GM12875 (cell line): ENCODE measurements around the gene OR2Y1.
"Not testable (repeated sequence)": the region's sequence is repeated elsewhere in the genome, so short reads cannot be mapped to it uniquely, and the experiment has no call there.

ENCODE experiments used
- H3K4me3 ChIP-seq: one replicate; pipeline ENCODE4 v1.5.1; 2011; ENCODE audit warnings: low read depth, low read length, control low read depth
- TF ChIP-seq, protein P1 (sequence below): IDR thresholded peaks from 2 replicates; pipeline ENCODE4 v1.5.1; 2011; ENCODE audit warnings: low read depth, mild to moderate bottlenecking, control low read depth, inconsistent platforms, low read length, moderate library complexity, borderline replicate concordance; ENCODE audit not compliant: insufficient read depth

The OR2Y1 gene, protein sequence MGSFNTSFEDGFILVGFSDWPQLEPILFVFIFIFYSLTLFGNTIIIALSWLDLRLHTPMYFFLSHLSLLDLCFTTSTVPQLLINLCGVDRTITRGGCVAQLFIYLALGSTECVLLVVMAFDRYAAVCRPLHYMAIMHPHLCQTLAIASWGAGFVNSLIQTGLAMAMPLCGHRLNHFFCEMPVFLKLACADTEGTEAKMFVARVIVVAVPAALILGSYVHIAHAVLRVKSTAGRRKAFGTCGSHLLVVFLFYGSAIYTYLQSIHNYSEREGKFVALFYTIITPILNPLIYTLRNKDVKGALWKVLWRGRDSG

DNA sequence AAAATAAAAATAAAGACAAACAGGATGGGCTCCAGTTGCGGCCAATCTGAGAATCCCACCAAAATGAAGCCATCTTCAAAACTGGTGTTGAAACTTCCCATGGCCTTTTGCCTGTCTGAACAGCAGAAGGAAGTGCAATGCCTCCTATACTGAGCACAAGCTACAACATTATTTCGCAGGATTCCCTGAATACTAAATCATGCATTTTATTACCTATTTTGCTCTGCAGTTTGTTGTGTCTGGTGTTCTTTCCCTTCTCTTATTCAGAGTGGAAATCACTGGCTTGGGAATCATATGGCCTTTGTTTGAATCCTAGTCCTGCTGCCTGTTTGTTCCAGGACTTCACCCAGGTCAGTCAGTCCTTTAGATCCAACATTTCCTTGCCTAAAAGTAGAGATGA, at the start of gene OR2Y1:
OR2Y1 (minus strand) TSS at position 101 of the 400 bp plus-strand sequence; CDS start at position 101, 0 bp downstream.
- no peak within 1 kb of the TSS for H3K4me3 ChIP-seq
- TF ChIP-seq, protein P1, sequence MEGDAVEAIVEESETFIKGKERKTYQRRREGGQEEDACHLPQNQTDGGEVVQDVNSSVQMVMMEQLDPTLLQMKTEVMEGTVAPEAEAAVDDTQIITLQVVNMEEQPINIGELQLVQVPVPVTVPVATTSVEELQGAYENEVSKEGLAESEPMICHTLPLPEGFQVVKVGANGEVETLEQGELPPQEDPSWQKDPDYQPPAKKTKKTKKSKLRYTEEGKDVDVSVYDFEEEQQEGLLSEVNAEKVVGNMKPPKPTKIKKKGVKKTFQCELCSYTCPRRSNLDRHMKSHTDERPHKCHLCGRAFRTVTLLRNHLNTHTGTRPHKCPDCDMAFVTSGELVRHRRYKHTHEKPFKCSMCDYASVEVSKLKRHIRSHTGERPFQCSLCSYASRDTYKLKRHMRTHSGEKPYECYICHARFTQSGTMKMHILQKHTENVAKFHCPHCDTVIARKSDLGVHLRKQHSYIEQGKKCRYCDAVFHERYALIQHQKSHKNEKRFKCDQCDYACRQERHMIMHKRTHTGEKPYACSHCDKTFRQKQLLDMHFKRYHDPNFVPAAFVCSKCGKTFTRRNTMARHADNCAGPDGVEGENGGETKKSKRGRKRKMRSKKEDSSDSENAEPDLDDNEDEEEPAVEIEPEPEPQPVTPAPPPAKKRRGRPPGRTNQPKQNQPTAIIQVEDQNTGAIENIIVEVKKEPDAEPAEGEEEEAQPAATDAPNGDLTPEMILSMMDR: no peak

DNA sequence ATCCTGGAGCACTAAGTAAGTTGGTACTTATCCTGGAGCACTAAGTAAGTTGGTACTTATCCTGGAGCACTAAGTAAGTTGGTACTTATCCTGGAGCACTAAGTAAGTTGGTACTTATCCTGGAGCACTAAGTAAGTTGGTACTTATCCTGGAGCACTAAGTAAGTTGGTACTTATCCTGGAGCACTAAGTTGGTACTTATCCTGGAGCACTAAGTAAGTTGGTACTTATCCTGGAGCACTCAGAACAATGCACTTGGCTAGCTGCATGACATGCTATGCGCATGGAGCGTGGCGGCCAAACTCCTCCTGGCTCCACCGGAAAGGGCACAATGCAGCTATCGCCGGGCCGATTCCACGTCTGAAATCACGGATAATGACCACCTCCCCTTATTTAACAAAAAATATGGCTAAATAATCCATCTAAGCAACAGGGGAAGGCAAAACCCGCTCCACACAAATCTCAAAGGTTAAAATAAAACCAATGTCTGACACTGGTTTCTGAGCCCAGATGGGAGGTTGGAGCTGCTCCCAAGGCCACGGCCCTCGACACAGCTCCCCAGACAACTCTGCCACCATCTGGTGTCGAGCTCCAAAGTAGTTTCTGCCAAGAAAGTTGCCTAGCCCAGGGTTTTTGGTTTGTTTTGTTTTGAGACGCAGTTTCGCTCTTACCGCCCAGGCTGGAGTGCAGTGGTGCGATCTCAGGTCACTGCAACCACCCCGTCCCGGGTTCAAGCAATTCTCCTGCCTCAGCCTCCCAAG, 49.0 kb upstream of the OR2Y1 start:
- not testable (repeated sequence) for H3K4me3 ChIP-seq

DNA sequence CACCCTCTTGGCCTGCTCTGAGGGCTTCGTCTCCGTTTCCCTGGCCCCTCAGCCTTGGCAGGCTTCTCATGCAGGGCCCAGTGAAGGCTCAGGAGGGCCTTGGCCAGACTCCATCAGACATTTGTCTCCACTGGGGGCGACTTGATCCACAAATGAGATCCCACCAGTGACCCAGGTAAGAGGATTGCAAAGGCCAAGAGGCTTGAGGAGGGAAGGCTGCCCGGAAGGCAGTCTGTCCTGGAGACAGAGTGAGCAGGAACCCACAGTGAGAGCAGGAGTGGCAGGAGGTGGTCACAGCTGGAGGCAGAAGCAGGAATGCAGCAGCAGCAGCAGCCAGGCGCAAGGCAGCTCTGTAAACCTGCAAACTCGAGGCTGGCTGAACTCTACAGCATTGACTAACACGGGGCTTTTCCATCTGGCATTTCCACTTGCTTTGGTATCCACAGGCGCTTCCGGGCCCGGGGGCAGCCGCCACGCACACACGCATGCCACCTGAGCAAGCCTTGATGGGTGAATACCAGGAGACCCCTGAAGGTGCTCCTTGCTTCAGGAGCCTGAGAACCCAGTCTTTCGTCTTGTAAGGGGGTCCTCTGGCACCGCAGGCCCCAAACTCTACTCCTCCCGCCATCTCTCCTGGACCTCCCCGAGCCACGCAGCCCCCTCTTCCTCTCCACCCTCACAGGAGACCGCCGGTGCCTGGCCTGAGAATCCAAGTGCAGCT, 48.0 kb upstream of the OR2Y1 start:
- no peak overlapping the region for H3K4me3 ChIP-seq
- TF ChIP-seq, protein P1: no peak

DNA sequence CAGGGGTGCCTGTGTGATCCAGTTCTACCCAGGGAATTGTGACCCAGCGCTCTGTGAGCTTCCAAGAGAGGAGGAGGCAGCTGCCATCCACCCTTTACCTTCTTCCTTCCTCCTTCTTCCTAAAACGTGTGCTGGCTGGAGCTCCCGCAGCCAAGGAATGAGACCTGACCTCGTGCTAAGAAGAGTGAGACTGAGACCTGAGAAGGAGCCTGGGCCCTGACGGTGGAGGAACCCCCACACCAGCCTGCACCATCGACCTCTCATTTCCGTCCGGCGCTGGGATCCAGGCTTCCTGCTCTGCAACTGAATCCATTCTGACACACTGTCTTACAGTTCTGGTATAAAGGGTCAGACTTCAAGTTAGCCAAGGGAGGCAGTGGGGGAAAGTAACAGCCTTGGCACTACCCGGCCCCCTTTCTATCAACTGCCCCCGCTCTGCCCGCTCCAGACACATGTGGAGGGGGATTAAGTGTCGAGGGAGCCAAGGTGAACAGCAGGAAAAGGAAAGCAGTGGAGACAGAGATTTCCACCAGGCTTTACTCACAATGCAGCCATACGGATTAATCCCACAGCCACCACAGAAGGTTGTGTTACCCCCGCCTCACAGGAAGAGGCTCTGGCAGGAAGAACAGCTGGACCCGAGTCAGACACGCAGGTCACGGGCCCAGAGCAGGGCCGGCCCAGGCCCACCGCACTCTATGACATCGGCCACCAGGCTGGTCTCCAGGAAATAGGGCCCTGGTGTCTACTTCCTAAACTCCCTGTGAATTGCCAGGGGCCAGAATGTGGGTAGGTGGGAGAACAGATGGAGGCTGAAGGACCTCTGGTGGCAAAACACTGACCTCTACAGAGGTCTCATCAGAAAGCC, 46.9 kb upstream of the OR2Y1 start:
- no peak overlapping the region for H3K4me3 ChIP-seq
- TF ChIP-seq, protein P1: no peak

DNA sequence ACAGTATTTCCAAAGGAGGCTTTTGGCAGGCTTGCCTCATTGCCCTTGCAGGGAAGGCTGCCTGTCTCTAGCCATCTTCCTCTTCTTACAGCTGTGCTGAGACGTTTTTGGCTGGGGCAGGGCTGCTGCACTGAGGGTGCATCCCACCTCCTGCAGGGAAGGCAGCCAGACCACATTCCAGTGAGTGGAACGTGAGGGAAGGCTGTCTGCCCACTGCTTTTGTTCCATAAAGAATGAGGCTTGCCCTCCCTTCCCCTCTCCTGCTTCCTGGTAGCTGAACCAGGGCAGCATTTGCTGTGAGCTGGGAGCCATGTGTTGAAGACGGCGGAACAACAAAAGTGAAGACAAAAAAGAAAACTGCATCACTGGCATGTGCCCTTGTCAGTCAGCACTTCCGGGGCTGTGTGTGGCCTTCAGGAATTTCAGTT, 46.0 kb upstream of the OR2Y1 start:
- no peak overlapping the region for H3K4me3 ChIP-seq
- TF ChIP-seq, protein P1: no peak

DNA sequence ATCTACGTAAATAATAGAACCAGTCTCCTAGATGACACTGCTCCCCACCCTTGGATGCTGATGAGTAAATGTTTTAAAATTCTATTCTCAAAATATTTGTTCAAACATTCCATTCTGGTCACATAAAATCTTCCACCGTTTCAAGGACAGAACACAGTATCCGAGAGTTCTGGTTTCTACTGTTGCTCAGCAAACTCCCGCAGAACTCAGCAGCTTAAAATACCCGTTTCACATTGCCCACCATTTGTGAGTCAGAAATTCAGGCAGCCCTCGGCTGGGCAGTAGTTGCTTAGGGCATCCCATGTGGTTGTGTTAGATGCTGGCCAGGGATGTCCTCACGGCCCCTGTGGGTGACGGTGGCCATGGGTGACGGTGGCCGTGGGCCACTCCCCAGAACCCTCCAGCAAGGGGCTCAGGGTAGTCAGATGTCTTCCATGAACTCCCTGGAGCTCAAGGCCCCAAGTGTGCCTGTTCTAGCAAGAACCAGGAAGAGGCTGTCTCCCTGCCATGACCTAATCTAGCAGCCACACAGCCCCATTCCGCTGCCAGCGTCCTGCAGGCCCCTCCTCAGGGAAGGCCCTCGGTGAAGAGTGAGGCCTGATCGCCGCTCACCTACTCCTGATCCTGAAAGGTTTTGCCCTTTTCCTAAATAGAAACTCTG, 45.4 kb upstream of the OR2Y1 start:
- H3K4me3 ChIP-seq: no peak overlapping the region
- TF ChIP-seq, protein P1: no peak
